ENCODE data around the gene ARHGAP26. TPM values are rescaled to one million over a fixed set of nuclear protein-coding genes. Genes with fewer than 3 reads are reported as not detected.
A peak's percentile ranks its signal among the peaks of the same experiment; 100 is the strongest.
"Not testable (repeated sequence)": the region's sequence is repeated elsewhere in the genome, so short reads cannot be mapped to it uniquely, and the experiment has no call there.

The ARHGAP26 gene
- polyA plus RNA-seq, 3 donors = 26.5 to 56.8 (median 28.7) TPM

- H3K27ac ChIP-seq (ENCODE audit: low read depth in 1 of 2, low read length in 2 of 2) = no peak overlapping the region
- no peak for TF ChIP-seq CTCF (IDR thresholded peaks at IDR 0.05)
- Mint-ChIP-seq H3K4me3 (no peak overlapping the region), H3K36me3 (peaks cover 33 to 42% of the 10 kb centered on the region in 2 donors), H3K27me3 (ENCODE audit: low read depth in 3 of 3) (peaks cover 0 to 3% (median 2%) of the 10 kb centered on the region in 3 donors), H3K9me3 (peaks cover 0 to 2% (median 0%) of the 10 kb centered on the region in 7 donors), H3K4me1 (peaks cover 4% of the 10 kb centered on the region), H3K27ac (peak overlapping the region in 1 of 7 donors; percentile 66)
- H3K4me2 ChIP-seq (replicated peaks; ENCODE audit: extremely low read depth, low read length, poor library complexity, severe bottlenecking) = no peak overlapping the region
- 68% methylated on average over 6 of the region's 16 CpGs for WGBS (ENCODE audit: insufficient coverage)
- no peaks in the 10 kb centered on the region for H3K27me3 ChIP-seq (ENCODE audit: control insufficient read depth in 2 of 2, insufficient read depth in 2 of 2, low read length in 2 of 2)
- peaks cover 38% of the 10 kb centered on the region for H4K20me1 ChIP-seq (ENCODE audit: insufficient read depth, low read length)
- intact Hi-C loops (cut with micrococcal nuclease) = no loop called here
- peaks cover 14 to 48% of the 10 kb centered on the region in 2 donors for H3K36me3 ChIP-seq (replicated peaks in 1 of 2; ENCODE audit: control insufficient read depth in 1 of 2, insufficient read depth in 2 of 2, low read length in 2 of 2)
- H3K9me3 ChIP-seq (replicated peaks in 1 of 2; ENCODE audit: control insufficient read depth in 1 of 2, insufficient read depth in 1 of 2, low read length in 2 of 2) = no peaks in the 10 kb centered on the region
- peaks cover 0 to 4% of the 10 kb centered on the region in 2 donors for H3K4me1 ChIP-seq (ENCODE audit: control insufficient read depth in 1 of 2, insufficient read depth in 2 of 2, low read length in 2 of 2)
- no peak overlapping the region for H2AFZ ChIP-seq (ENCODE audit: insufficient read depth, low read depth, low read length, poor library complexity, severe bottlenecking)
- no peak overlapping the region for H3K9ac ChIP-seq (ENCODE audit: insufficient read depth, low read length, poor library complexity, severe bottlenecking)
- H3K79me2 ChIP-seq (ENCODE audit: insufficient read depth, low read length) = no peaks in the 10 kb centered on the region
- no peak for DNase-seq
- H3K4me3 ChIP-seq (replicated peaks in 1 of 3; ENCODE audit: low read depth in 2 of 3, low read length in 3 of 3) = no peak overlapping the region
Measured at GRCh38 chr5:143094087-143094521, 323.9 kb downstream of the ARHGAP26 start.

GRCh38 chr5:143094608-143095007 lies 324.4 kb downstream of the ARHGAP26 start:
- DNase-seq; H3K4me2 ChIP-seq (replicated peaks; ENCODE audit: extremely low read depth, low read length, poor library complexity, severe bottlenecking); H3K9ac ChIP-seq (ENCODE audit: insufficient read depth, low read length, poor library complexity, severe bottlenecking); H3K4me1 Mint-ChIP-seq; H3K27me3 ChIP-seq (ENCODE audit: control insufficient read depth in 2 of 2, insufficient read depth in 2 of 2, low read length in 2 of 2); H3K27me3 Mint-ChIP-seq (ENCODE audit: low read depth in 3 of 3); H3K27ac ChIP-seq (ENCODE audit: low read depth in 1 of 2, low read length in 2 of 2); H3K9me3 Mint-ChIP-seq; H3K79me2 ChIP-seq (ENCODE audit: insufficient read depth, low read length); H3K4me3 Mint-ChIP-seq; H2AFZ ChIP-seq (ENCODE audit: insufficient read depth, low read depth, low read length, poor library complexity, severe bottlenecking); H3K4me3 ChIP-seq (replicated peaks in 1 of 3; ENCODE audit: low read depth in 2 of 3, low read length in 3 of 3); intact Hi-C loops (cut with micrococcal nuclease); H3K4me1 ChIP-seq (ENCODE audit: control insufficient read depth in 1 of 2, insufficient read depth in 2 of 2, low read length in 2 of 2); H3K9me3 ChIP-seq (replicated peaks in 1 of 2; ENCODE audit: control insufficient read depth in 1 of 2, insufficient read depth in 1 of 2, low read length in 2 of 2): not testable (repeated sequence)
- Histone ChIP-seq H4K20me1 (ENCODE audit: insufficient read depth, low read length) (peaks cover 38% of the 10 kb centered on the region), H3K36me3 (replicated peaks in 1 of 2; ENCODE audit: control insufficient read depth in 1 of 2, insufficient read depth in 2 of 2, low read length in 2 of 2) (peaks cover 14 to 43% of the 10 kb centered on the region in 2 donors)
- 100% methylated on average over 1 of the region's 3 CpGs for WGBS (ENCODE audit: insufficient coverage)
- Mint-ChIP-seq H3K27ac (peak overlapping the region in 3 of 7 donors; percentile 11 to 77 (median 57)), H3K36me3 (peaks cover 30 to 39% of the 10 kb centered on the region in 2 donors)
